HPDE6-E6E7 (cell line): ENCODE results near the gene ATP11C.
A peak's percentile ranks its signal among the peaks of the same experiment; 100 is the strongest.
"Not testable (repeated sequence)": the region's sequence is repeated elsewhere in the genome, so short reads cannot be mapped to it uniquely, and the experiment has no call there.

Source experiments
- DNase-seq: peaks from one replicate; pipeline ENCODE4 v3.0.0; 2011; ENCODE audit warnings: missing footprints; ENCODE audit errors: extremely low spot score

The ATP11C gene

GRCh38 chrX:139932901-139933796 lies at the start of gene ATP11C:
ATP11C (minus strand) TSS chrX:139933053; CDS start chrX:139932042, 1,011 bp downstream.
- peak; percentile 84 for DNase-seq

- no peak for DNase-seq
These were observed 41.6 kb upstream of the ATP11C start for GRCh38 chrX:139974471-139974870.

- no peak for DNase-seq
These were observed 40.1 kb upstream of the ATP11C start for GRCh38 chrX:139972629-139973624.

DNA sequence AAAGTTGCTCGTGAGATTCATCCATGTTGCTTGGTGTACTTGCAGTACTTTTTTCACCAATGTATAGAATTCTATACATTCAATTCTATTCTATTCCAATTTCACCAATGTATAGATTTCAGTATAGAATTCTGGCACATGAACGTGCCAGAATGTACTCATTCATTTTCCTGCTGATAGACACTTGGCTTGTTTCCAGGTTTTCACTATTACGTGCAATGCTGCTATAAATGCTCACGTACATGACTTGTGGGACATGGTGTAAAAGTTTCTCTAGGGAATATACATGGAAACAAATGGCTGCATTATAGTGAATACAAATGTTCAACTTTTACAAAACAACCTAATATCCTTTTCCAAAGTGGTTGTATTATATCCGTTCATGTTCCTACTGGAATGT lies 39.3 kb upstream of the ATP11C start:
- no peak for DNase-seq

- DNase-seq: no peak
These were observed 38.5 kb upstream of the ATP11C start for GRCh38 chrX:139971394-139971749.

- no peak for DNase-seq
These were observed 36.4 kb upstream of the ATP11C start for GRCh38 chrX:139969286-139969685.

DNA sequence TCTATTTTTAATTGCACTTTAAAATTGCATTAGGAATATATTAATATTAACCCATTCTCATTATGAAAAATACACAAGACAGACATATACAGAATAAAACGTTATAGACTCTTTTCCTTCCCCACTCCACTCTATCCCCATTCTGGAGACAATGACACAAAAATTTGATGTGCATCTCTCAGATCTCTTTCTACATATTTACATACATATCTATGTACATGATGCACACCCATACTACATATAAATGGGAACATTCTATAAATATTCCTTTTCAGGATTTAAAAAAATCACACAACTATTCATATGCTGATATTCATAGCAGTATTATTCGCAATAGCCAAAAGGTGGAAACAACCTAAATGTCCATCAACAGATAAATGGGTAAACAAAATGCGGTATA lies 34.9 kb upstream of the ATP11C start:
- DNase-seq: no peak

- DNase-seq: no peak
These were observed 34.4 kb upstream of the ATP11C start for GRCh38 chrX:139967300-139967699.

DNA sequence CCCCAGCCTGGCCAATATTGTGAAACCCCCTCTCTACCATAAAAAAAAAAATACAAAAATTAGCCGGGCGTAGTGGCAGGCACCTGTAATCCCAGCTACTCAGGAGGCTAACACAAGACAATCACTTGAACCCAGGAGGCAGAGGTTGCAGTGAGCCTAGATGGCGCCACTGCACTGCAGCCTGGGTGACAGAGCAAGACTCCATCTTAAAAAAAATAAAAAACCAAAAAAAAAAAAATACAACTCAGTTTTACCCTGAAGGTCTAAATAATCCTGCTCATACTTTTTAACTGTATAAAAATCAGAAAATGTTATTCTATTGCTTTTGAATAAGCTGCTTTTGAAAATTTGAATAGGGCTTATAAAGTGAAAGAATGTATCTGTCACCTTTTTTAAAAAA lies 33.3 kb upstream of the ATP11C start:
- DNase-seq: not testable (repeated sequence)

DNA sequence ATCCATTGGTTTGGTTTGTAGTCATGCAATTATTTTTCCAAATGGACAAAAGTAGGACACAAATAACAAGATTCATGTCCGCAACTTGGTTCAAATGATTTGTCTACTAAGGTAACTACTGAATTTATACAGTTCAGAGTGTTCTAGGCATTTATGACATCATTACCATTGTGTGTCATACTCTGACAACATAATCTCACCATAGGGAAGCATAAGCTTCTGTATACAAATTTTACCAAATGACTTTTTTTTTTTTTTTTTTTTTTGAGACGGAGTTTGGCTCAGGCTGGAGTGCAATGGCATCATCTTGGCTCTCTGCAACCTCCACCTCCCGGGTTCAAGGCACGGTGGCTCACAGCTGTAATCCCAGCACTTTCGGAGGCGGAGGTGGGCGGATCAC lies 32.6 kb upstream of the ATP11C start, which contains the start of gene CXorf66:
Gene CXorf66 (minus strand): TSS at position 101 of the 400 bp plus-strand sequence. CDS start 25 bp downstream, at position 76.
- no peak for DNase-seq

- not testable (repeated sequence) for DNase-seq
These were observed 28.2 kb upstream of the ATP11C start for GRCh38 chrX:139961091-139961490.

GRCh38 chrX:139949703-139950102 lies 16.9 kb upstream of the ATP11C start:
- no peak for DNase-seq

GRCh38 chrX:139945075-139945474 lies 12.2 kb upstream of the ATP11C start:
- DNase-seq: no peak

DNA sequence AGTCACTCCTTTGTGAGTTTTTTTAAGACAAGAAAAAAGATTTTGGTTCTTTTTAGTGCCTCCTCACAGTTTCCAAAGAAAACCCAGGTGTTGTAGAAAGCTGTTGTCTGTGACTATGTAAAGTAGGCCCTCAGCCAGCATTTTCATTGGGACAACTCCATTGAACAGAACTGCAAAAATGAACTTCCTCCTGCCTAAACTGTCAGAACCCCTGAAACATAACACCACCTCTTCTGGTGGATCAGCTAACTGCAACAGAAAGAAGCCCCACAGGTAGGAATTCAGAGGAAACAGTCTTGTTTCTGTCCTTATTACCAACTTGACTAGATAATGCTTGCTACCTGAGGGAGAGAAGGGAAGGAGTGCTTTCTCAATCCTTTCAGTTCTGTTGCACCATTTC lies 3.4 kb upstream of the ATP11C start:
- DNase-seq: no peak

DNA sequence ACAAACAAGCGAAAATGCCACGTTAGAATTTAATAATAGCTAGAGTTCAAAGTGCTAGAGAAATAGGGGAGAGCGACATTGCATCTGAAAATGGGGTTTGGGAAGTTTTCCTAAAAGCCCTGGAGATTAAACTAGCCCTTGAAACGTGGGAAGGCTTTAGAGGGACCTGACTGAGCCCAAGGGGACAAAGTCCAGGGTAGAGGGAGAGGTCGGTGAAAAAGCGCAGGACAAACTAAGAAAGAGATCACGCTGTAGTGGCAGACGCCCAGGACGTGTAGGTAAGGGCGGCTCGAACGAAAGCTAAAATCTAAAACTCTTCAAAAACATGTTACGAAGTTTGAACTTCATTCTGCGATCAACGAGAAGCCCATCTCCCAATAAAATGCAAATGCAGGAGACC lies 1.1 kb upstream of the ATP11C start:
- no peak for DNase-seq

DNA sequence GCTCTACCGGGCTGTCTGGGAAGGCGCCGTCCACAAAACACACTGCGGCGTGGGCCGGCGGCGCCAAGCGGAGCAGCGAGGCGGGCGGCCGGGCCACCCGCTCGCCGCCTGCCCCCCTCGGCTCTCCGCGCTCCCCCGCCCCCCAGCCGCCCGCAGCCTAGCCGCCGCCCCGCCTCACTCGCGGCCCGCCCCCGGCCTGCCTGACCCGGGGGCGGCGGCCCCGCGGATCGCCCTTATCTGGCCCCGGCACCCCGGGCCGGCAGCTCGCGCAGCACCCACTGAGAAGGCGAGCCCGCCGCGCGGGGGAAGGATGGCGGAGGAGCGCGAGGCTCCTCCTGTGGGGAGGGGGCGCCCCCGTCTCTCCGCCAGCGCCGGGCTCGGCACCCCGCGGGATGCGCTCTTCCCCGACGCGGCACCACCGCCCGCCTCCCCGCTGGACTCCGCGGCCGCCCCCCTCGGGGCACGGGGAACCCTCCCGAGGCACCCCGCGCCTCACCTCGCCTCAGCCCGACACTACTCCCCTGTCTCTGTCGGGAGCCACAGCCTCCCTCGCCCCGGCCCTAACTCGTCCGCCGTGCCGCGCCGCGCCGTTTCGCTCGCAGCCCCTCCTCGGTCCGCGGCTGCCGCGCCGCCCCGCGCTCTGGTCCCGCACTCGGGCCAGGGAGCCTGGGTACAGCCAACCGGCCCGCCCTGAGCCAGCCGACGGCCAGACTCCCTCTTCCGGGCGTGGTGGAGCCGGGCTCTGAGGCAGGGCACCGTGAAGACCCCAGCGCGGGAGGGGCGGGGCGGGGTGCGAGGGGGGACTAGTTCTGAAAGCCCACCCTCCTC lies 566 bp downstream of the ATP11C start:
- peak; percentile 31 for DNase-seq

DNA sequence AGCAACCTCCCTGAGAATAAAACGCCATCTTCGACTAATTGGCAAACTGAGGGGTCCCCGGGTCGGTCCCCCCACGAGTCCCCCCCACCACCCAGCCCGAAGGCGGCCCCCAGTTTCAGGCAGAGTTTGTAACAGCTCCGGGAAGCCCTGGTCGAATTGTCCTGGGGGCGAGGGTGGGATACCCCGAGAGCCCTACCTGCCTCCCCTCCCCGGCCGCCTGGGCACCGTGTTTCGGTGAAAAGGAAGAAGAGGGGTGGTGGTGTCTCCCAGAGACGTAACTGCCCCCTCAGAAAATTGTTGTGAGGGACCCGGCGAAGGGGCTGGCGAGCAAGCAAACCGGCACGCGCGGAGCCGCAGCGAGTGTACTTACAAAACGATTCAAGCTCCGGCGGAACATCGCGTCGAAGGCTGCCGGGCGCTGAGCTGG lies 1.2 kb downstream of the ATP11C start:
- DNase-seq: no peak

DNA sequence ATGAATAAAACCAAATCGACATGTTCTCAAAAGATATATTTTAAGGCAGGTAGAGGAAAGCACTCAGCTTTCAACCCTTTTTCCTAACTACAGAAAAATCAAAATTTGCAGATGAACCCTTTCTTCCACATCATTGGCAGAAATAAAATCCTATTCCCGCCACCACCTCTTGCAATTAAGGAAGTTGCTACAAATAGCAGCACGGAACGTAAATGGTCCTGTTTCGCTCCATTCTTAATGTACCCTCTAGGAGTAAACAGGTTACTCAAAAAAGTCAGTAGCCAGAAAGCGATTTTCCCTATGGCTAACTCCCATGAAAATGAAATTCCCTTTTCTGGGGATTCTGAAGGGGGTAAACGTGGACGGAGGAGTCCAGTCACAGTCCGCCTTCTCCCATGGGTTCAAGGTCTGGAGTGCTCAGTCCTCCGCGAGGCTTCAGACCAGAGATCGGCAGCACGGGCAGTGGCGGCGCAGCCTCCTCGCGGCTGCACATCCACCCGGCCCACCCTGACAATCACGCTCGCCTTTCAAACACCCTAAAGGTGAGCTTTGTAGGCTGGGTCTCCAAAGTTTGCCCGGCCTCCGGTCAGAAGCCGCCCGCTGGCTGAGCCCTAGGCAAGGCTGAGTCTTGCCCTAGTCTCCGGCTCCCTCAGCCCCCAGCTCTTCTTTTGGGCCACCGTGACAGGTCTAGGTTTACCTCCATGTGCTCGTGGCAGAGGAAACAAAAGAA lies 1.8 kb downstream of the ATP11C start:
- DNase-seq: no peak

- DNase-seq: no peak
These were observed 2.5 kb downstream of the ATP11C start for GRCh38 chrX:139930401-139930800.

DNA sequence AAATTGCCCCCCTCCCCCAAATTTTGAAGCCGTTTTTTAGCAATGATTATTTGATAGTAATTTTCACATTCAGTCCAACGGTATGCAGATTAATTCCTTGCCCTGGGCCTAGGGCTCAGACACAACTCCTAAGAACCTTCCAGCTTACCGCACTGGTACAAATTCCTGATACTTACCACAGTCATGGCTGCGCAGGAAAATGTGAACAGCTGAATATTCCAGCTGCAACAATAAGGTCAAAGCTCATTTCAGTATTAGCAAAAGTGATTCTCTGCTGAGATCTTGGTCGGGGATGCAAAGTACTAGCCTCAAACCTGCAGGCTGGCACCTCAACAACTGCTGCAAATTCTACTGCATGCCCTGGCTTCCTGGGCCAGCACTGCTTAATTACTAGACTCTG lies 3.0 kb downstream of the ATP11C start:
- no peak for DNase-seq

- DNase-seq: no peak
These were observed 8.2 kb downstream of the ATP11C start for GRCh38 chrX:139924696-139925095.
